HG03097 (cell line): ENCODE results near the gene CTXN1.

Source experiments
- ATAC-seq: cut with Tn5 transposase; IDR thresholded peaks from one replicate; pipeline ENCODE4 v1.9.1; 2021; ENCODE audit not compliant: unreplicated experiment, low FRiP score

Gene CTXN1

GRCh38 chr19:7879111-7879807 is 46.7 kb downstream of the CTXN1 start:
- no peak for ATAC-seq

- no peak for ATAC-seq
Measured at GRCh38 chr19:7877249-7877836, 48.6 kb downstream of the CTXN1 start.

GRCh38 chr19:7874897-7875273 is 51.0 kb downstream of the CTXN1 start:
- ATAC-seq, result no peak
